SK-N-SH (cell line): Measurements from ENCODE around the gene CNTNAP2. TPM values are rescaled to one million over a fixed set of nuclear protein-coding genes. Genes with fewer than 3 reads are reported as not detected.

Experiments used
- CTCF ChIA-PET: fragments of 300-600, 350-600 bp; formaldehyde crosslinking; extraction: SDS; loops from one replicate; lab custom pipeline; 2021; lab: Yijun Ruan, JAX
- POLR2A ChIA-PET: fragments of 350-600 bp; sonication (Branson Sonifier 250); formaldehyde crosslinking; extraction: SDS; loops from one replicate; lab custom pipeline; 2020; ENCODE audit warnings: antibody characterized with exemption, inconsistent platforms; lab: Yijun Ruan, JAX
- DNase-seq: peaks from one replicate; pipeline ENCODE4 v3.0.0; 2012
- H2AFZ ChIP-seq: fragments of 200-600 bp; sonication (generic); 2 replicates; pipeline ENCODE4 v1.8.1; 2016; ENCODE audit warnings: antibody characterized with exemption, mild to moderate bottlenecking, low read depth
- H3F3A ChIP-seq: fragments of 200-600 bp; sonication (generic); replicated peaks from 2 replicates; pipeline ENCODE3; 2016; ENCODE audit warnings: antibody characterized with exemption, mild to moderate bottlenecking; ENCODE audit not compliant: insufficient read depth
- H3K27ac ChIP-seq, 2 experiments: fragments of 200-500 bp in 1 of 2; fragments of 200-600 bp in 1 of 2; sonication (Bioruptor generic) in 1 of 2; sonication (generic), shearing (Covaris generic) in 1 of 2; 2 replicates each; pipeline versions ENCODE4 v1.5.1 to v1.6.1; 2014 to 2016; ENCODE audit warnings: low read depth in 2 of 2, inconsistent platforms in 1 of 2, low read length in 1 of 2, mild to moderate bottlenecking in 1 of 2, mixed read lengths in 1 of 2
- H3K27me3 ChIP-seq: fragments of 200-600 bp; sonication (generic), shearing (Covaris generic); 2 replicates; pipeline ENCODE4 v1.6.1; 2016; ENCODE audit warnings: mixed run types; ENCODE audit not compliant: insufficient read depth
- H3K36me3 ChIP-seq, 2 experiments: fragments of 200-500 bp in 1 of 2; fragments of 200-600 bp in 1 of 2; sonication (Bioruptor generic) in 1 of 2; sonication (generic) in 1 of 2; replicated peaks in 1 of 2; 2 replicates each; pipeline versions ENCODE3 to v1.5.1; 2014 to 2016; ENCODE audit warnings: low read length in 1 of 2, mild to moderate bottlenecking in 1 of 2; ENCODE audit not compliant: insufficient read depth in 2 of 2, control insufficient read depth in 1 of 2
- H3K4me1 ChIP-seq, 2 experiments: fragments of 200-500 bp in 1 of 2; fragments of 200-600 bp in 1 of 2; sonication (Bioruptor generic) in 1 of 2; sonication (generic), shearing (Covaris generic) in 1 of 2; 2 replicates each; pipeline versions ENCODE4 v1.5.1 to v1.6.1; 2014 to 2016; ENCODE audit warnings: low read depth in 1 of 2, low read length in 1 of 2, mixed run types in 1 of 2; ENCODE audit not compliant: insufficient read depth in 2 of 2, control insufficient read depth in 1 of 2
- H3K4me2 ChIP-seq: fragments of 200-600 bp; sonication (generic), shearing (Covaris generic); 2 replicates; pipeline ENCODE4 v1.6.1; 2017; ENCODE audit warnings: mixed run types
- H3K4me3 ChIP-seq, 2 experiments: fragments of 200-500 bp in 1 of 2; fragments of 200-600 bp in 1 of 2; sonication (Bioruptor generic) in 1 of 2; sonication (generic), shearing (Covaris generic) in 1 of 2; 2 replicates each; pipeline versions ENCODE4 v1.5.1 to v1.8.1; 2014 to 2016; ENCODE audit warnings: low read depth in 2 of 2, inconsistent platforms in 1 of 2, low read length in 1 of 2, mild to moderate bottlenecking in 1 of 2, mixed read lengths in 1 of 2, moderate library complexity in 1 of 2
- H3K79me2 ChIP-seq: fragments of 200-600 bp; sonication (generic); 2 replicates; pipeline ENCODE4 v1.8.1; 2017; ENCODE audit warnings: mild to moderate bottlenecking; ENCODE audit not compliant: insufficient read depth
- H3K9ac ChIP-seq: fragments of 200-600 bp; sonication (generic); 2 replicates; pipeline ENCODE4 v1.6.1; 2017; ENCODE audit warnings: mixed run types
- H3K9me2 ChIP-seq: fragments of 200-600 bp; sonication (generic); 2 replicates; pipeline ENCODE4 v1.6.1; 2017; ENCODE audit warnings: mixed run types
- H3K9me3 ChIP-seq: fragments of 200-600 bp; sonication (generic); 2 replicates; pipeline ENCODE4 v1.6.1; 2017; ENCODE audit warnings: mixed run types, mild to moderate bottlenecking, moderate library complexity
- H4K20me1 ChIP-seq: fragments of 200-600 bp; sonication (generic); 2 replicates; pipeline ENCODE4 v1.6.1; 2017; ENCODE audit warnings: mild to moderate bottlenecking, mixed run types; ENCODE audit not compliant: insufficient read depth
- CHD2 ChIP-seq: fragments of 150-350 bp; IDR thresholded peaks from 2 replicates; pipeline ENCODE4 v1.6.1; 2018; ENCODE audit warnings: low read length; ENCODE audit not compliant: partially characterized antibody
- FOSL2 ChIP-seq: IDR thresholded peaks from 2 replicates; pipeline ENCODE4 v1.4.0; 2012; ENCODE audit warnings: low read depth, mild to moderate bottlenecking, moderate library complexity, borderline replicate concordance
- FOXM1 ChIP-seq: IDR thresholded peaks from 2 replicates; pipeline ENCODE4 v1.4.0; 2012; ENCODE audit warnings: low read depth, mild to moderate bottlenecking
- GABPA ChIP-seq: IDR thresholded peaks from 2 replicates; pipeline ENCODE4 v1.4.0; 2012; ENCODE audit warnings: low read depth, mild to moderate bottlenecking
- GATA2 ChIP-seq: sonication (generic); formaldehyde crosslinking; IDR thresholded peaks from 2 replicates; pipeline ENCODE4 v1.5.0; 2020; ENCODE audit warnings: mild to moderate bottlenecking, missing genetic modification reagents
- JUND ChIP-seq: IDR thresholded peaks from 2 replicates; pipeline ENCODE4 v1.4.0; 2012
- MEF2A ChIP-seq: IDR thresholded peaks from 2 replicates; pipeline ENCODE4 v1.4.0; 2012; ENCODE audit warnings: low read depth, borderline replicate concordance
- MXI1 ChIP-seq: IDR thresholded peaks from 2 replicates; pipeline ENCODE4 v1.6.1; 2012; ENCODE audit warnings: mild to moderate bottlenecking, low read depth, low read length, improper control_type of control experiment
- NRF1 ChIP-seq: IDR thresholded peaks from 2 replicates; pipeline ENCODE4 v1.6.1; 2012; ENCODE audit warnings: low read depth, mild to moderate bottlenecking, low read length
- RFX5 ChIP-seq: IDR thresholded peaks from 2 replicates; pipeline ENCODE4 v1.6.1; 2012; ENCODE audit warnings: mild to moderate bottlenecking, improper control_type of control experiment, low read length
- SMC3 ChIP-seq: IDR thresholded peaks from 2 replicates; pipeline ENCODE4 v1.6.1; 2012; ENCODE audit warnings: low read depth, low read length, improper control_type of control experiment
- TAF1 ChIP-seq: IDR thresholded peaks from 2 replicates; pipeline ENCODE4 v1.6.1; 2012; ENCODE audit warnings: low read depth, mild to moderate bottlenecking, low read length, moderate library complexity, borderline replicate concordance
- TCF12 ChIP-seq: IDR thresholded peaks from 2 replicates; pipeline ENCODE4 v1.4.0; 2012
- TEAD4 ChIP-seq: IDR thresholded peaks from 2 replicates; pipeline ENCODE4 v1.4.0; 2012; ENCODE audit warnings: mild to moderate bottlenecking, borderline replicate concordance; ENCODE audit not compliant: insufficient read depth
- USF2 ChIP-seq: fragments of 150-350 bp; IDR thresholded peaks from 2 replicates; pipeline ENCODE4 v1.6.1; 2017; ENCODE audit warnings: antibody characterized with exemption, low read length, low read depth, borderline replicate concordance
- YY1 ChIP-seq: IDR thresholded peaks from 2 replicates; pipeline ENCODE4 v1.4.0; 2012; ENCODE audit warnings: low read depth, mild to moderate bottlenecking
- WGBS: methylation state at CpG from one replicate; pipeline ENCODE4 v1.1.6; 2017; ENCODE audit warnings: low lambda C conversion rate; 5-methylcytosine and 5-hydroxymethylcytosine counted together
- polyA plus RNA-seq, 3 experiments: library from polyadenylated mRNA; depleted of rRNA; stranded (reverse); fragments of >200 nt; gene quantifications; 2 replicates each; pipeline ENCODE4 v1.2.3, GENCODE V29; 2012
- TF ChIP-seq, protein P1 (sequence below): IDR thresholded peaks from 2 replicates; pipeline ENCODE4 v1.4.0; 2012; ENCODE audit warnings: low read depth, borderline replicate concordance
- TF ChIP-seq, protein P2 (sequence below): fragments of 200-600 bp; sonication (generic); IDR thresholded peaks from 2 replicates; pipeline ENCODE4 v1.6.1; 2017; ENCODE audit warnings: antibody characterized with exemption, mild to moderate bottlenecking, moderate library complexity

Gene CNTNAP2
- polyA plus RNA-seq, 1 of the 3 experiments (the other 2 are of a cell fraction): 3.4 TPM

DNA sequence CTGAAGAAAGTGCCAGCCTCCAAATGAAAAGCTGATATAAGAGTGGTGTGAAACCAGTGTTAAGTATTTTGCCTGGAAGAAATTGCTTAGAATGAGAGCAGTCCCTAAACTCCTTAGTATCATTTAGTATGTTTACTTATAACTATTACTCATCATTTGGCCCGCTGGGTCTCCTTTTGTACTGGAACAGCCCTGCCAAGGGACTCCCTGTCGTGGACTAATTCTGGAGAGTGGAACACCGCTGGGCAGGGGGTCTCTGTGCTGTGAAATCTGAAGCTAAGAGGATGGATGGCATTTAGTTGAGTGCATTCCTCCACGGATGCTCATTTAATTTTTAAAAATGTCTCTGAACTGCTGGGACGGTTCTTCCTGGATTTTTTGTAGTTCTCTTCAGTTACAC is 1584.1 kb downstream of the CNTNAP2 start:
- H4K20me1 ChIP-seq: no peaks in the 10 kb centered on the region
- H3K27me3 ChIP-seq: no peaks in the 10 kb centered on the region
- H3K79me2 ChIP-seq: no peaks in the 10 kb centered on the region
- no peaks in the 10 kb centered on the region for H3K9me2 ChIP-seq
- H3K9me3 ChIP-seq: peaks cover 15% of the 10 kb centered on the region; the same call in 1 of the 2 replicates
- ChIA-PET POLR2A (no interaction called here), CTCF (interaction anchor here (0.9 to 1.1 kb wide), 2 partner anchors 9 to 11 kb away, joined by 3 read pairs; no protein-coding TSS in a partner anchor)
- H3K4me1 ChIP-seq: no peaks in the 10 kb centered on the region
- H3K4me2 ChIP-seq: no peak overlapping the region
- H3K27ac ChIP-seq: no peak overlapping the region
- TF ChIP-seq JUND (no peak), NRF1 (no peak), TCF12 (no peak), SMC3 (no peak), GATA2 (no peak), FOSL2 (no peak), MXI1 (no peak), USF2 (no peak), MEF2A (no peak), CHD2 (no peak), TEAD4 (no peak), RFX5 (no peak)
- TF ChIP-seq, protein P1, sequence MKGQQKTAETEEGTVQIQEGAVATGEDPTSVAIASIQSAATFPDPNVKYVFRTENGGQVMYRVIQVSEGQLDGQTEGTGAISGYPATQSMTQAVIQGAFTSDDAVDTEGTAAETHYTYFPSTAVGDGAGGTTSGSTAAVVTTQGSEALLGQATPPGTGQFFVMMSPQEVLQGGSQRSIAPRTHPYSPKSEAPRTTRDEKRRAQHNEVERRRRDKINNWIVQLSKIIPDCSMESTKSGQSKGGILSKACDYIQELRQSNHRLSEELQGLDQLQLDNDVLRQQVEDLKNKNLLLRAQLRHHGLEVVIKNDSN: no peak
- TF ChIP-seq, protein P2, sequence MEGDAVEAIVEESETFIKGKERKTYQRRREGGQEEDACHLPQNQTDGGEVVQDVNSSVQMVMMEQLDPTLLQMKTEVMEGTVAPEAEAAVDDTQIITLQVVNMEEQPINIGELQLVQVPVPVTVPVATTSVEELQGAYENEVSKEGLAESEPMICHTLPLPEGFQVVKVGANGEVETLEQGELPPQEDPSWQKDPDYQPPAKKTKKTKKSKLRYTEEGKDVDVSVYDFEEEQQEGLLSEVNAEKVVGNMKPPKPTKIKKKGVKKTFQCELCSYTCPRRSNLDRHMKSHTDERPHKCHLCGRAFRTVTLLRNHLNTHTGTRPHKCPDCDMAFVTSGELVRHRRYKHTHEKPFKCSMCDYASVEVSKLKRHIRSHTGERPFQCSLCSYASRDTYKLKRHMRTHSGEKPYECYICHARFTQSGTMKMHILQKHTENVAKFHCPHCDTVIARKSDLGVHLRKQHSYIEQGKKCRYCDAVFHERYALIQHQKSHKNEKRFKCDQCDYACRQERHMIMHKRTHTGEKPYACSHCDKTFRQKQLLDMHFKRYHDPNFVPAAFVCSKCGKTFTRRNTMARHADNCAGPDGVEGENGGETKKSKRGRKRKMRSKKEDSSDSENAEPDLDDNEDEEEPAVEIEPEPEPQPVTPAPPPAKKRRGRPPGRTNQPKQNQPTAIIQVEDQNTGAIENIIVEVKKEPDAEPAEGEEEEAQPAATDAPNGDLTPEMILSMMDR: no peak
- H3K4me3 ChIP-seq: no peak overlapping the region
- no peaks in the 10 kb centered on the region for H3F3A ChIP-seq
- H3K9ac ChIP-seq: no peak overlapping the region
- WGBS: 67% methylated on average over 5 of the region's 5 CpGs
- no peak for DNase-seq
- no peaks in the 10 kb centered on the region for H3K36me3 ChIP-seq
- no peak overlapping the region for H2AFZ ChIP-seq

- Histone ChIP-seq H3K79me2 (no peaks in the 10 kb centered on the region), H3K4me1 (no peaks in the 10 kb centered on the region), H3K4me2 (no peak overlapping the region), H3K9me2 (no peaks in the 10 kb centered on the region), H3F3A (peaks cover 4% of the 10 kb centered on the region), H4K20me1 (no peaks in the 10 kb centered on the region), H3K9ac (no peak overlapping the region), H3K27ac (no peak overlapping the region), H3K27me3 (no peaks in the 10 kb centered on the region), H3K9me3 (peaks cover 14% of the 10 kb centered on the region; the same call in 1 of the 2 replicates), H3K4me3 (no peak overlapping the region; a peak in 1 of 4 replicates), H2AFZ (no peak overlapping the region), H3K36me3 (no peaks in the 10 kb centered on the region)
- ChIA-PET POLR2A (no interaction called here), CTCF (no interaction called here)
- no peak for TF ChIP-seq GABPA
- no peak for TF ChIP-seq TEAD4
- no peak for TF ChIP-seq TAF1
- no peak for TF ChIP-seq FOXM1
- no peak for TF ChIP-seq YY1
- no peak for TF ChIP-seq MEF2A
- no peak for TF ChIP-seq SMC3
- DNase-seq: no peak
These were observed 1591.3 kb downstream of the CNTNAP2 start for GRCh38 chr7:147707926-147708325.
